Jurkat, Clone E6-1 (cell line): ENCODE results near the gene SPARCL1.

Experiments used
- DNase-seq: peaks from one replicate; pipeline ENCODE4 v3.0.0-alpha.2; 2011; ENCODE audit warnings: low read depth, low spot score
- H3K4me3 ChIP-seq: 2 replicates; pipeline ENCODE4 v1.5.1; 2011; ENCODE audit warnings: mild to moderate bottlenecking, low read length, control low read depth, moderate library complexity

SPARCL1 gene

GRCh38 chr4:87541956-87542709 is 13.0 kb upstream of the SPARCL1 start:
- no peak for DNase-seq
- no peak overlapping the region for H3K4me3 ChIP-seq

- DNase-seq, result no peak
Measured at GRCh38 chr4:87541521-87541920, 12.3 kb upstream of the SPARCL1 start.

GRCh38 chr4:87540146-87541058 is 11.2 kb upstream of the SPARCL1 start:
- H3K4me3 ChIP-seq, result no peak overlapping the region

More at GRCh38 chr4:87541521-87541920, 12.3 kb upstream of the SPARCL1 start:
- no peak overlapping the region for H3K4me3 ChIP-seq

GRCh38 chr4:87532907-87533306 is 3.7 kb upstream of the SPARCL1 start:
- H3K4me3 ChIP-seq, result no peak overlapping the region
- DNase-seq, result no peak

More at GRCh38 chr4:87540146-87541058, 11.2 kb upstream of the SPARCL1 start:
- DNase-seq, result no peak

- no peak overlapping the region for H3K4me3 ChIP-seq
- DNase-seq, result no peak
Measured at GRCh38 chr4:87532109-87532508, 2.9 kb upstream of the SPARCL1 start.

- DNase-seq, result no peak
- H3K4me3 ChIP-seq, result no peak overlapping the region
Measured at GRCh38 chr4:87531621-87532020, 2.4 kb upstream of the SPARCL1 start.

GRCh38 chr4:87530868-87531267 is 1.7 kb upstream of the SPARCL1 start:
- H3K4me3 ChIP-seq, result no peak overlapping the region
- no peak for DNase-seq

- no peak for DNase-seq
- H3K4me3 ChIP-seq, result no peak overlapping the region
Measured at GRCh38 chr4:87530229-87530628, 1.1 kb upstream of the SPARCL1 start.

- DNase-seq, result no peak
- H3K4me3 ChIP-seq, result no peak overlapping the region
Measured at GRCh38 chr4:87527431-87528220, 1.6 kb downstream of the SPARCL1 start.

GRCh38 chr4:87525636-87526295 is 3.4 kb downstream of the SPARCL1 start:
- DNase-seq, result no peak
- no peak overlapping the region for H3K4me3 ChIP-seq

GRCh38 chr4:87524456-87524855 is 4.7 kb downstream of the SPARCL1 start:
- no peak for DNase-seq

GRCh38 chr4:87523307-87523706 is 5.9 kb downstream of the SPARCL1 start:
- no peak for DNase-seq

More at GRCh38 chr4:87524456-87524855, 4.7 kb downstream of the SPARCL1 start:
- no peak overlapping the region for H3K4me3 ChIP-seq

GRCh38 chr4:87521757-87522374 is 7.3 kb downstream of the SPARCL1 start:
- no peak for DNase-seq
- H3K4me3 ChIP-seq, result no peak overlapping the region

More at GRCh38 chr4:87523307-87523706, 5.9 kb downstream of the SPARCL1 start:
- no peak overlapping the region for H3K4me3 ChIP-seq

- no peak overlapping the region for H3K4me3 ChIP-seq
Measured at GRCh38 chr4:87521319-87521718, 7.9 kb downstream of the SPARCL1 start.

GRCh38 chr4:87517621-87518020 is 11.6 kb downstream of the SPARCL1 start:
- no peak overlapping the region for H3K4me3 ChIP-seq
- no peak for DNase-seq

More at GRCh38 chr4:87521319-87521718, 7.9 kb downstream of the SPARCL1 start:
- no peak for DNase-seq

GRCh38 chr4:87516683-87517082 is 12.5 kb downstream of the SPARCL1 start:
- DNase-seq, result no peak
- H3K4me3 ChIP-seq, result no peak overlapping the region

- no peak for DNase-seq
Measured at GRCh38 chr4:87512400-87512799, 16.8 kb downstream of the SPARCL1 start.

GRCh38 chr4:87511500-87511899 is 17.7 kb downstream of the SPARCL1 start:
- no peak for DNase-seq
- no peak overlapping the region for H3K4me3 ChIP-seq

More at GRCh38 chr4:87512400-87512799, 16.8 kb downstream of the SPARCL1 start:
- no peak overlapping the region for H3K4me3 ChIP-seq
